D721Med (cell line): ENCODE measurements around the gene DNAJC7.

Experiments
- DNase-seq: peaks from one replicate; pipeline ENCODE4 v3.0.0; 2011; ENCODE audit warnings: low spot score; ENCODE audit not compliant: insufficient read length
- FAIRE-seq: peaks from 2 replicates; lab custom pipeline; 2011; peaks lifted over from hg19 to GRCh38; lab: Jason Lieb, UNC
- TF ChIP-seq, protein P1 (sequence below): IDR thresholded peaks from 2 replicates; pipeline ENCODE4 v1.5.1; 2012; ENCODE audit warnings: mild to moderate bottlenecking, control low read depth; ENCODE audit not compliant: insufficient read depth; ENCODE audit errors: missing control alignments

The DNAJC7 gene

DNA sequence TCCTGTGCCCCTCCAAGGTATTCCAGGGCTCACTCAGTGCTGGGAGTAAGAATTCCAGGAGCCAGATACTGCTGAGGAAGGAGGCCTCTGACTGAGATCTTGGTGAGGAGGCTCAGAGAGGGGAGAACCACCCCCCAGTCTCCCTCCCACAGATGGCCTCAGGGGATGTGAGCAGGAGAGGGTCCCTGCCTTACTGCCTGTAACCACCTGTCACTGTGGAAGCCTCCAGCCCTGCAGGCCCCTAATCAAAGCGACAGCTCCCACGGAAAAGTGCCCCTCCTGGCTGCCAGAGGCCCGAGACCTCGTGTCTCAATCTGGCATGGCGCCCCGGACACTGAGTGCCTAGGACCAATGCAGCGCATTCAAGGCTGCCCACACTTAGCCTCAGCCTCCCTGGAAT lies 40.8 kb upstream of the DNAJC7 start:
- TF ChIP-seq, protein P1, sequence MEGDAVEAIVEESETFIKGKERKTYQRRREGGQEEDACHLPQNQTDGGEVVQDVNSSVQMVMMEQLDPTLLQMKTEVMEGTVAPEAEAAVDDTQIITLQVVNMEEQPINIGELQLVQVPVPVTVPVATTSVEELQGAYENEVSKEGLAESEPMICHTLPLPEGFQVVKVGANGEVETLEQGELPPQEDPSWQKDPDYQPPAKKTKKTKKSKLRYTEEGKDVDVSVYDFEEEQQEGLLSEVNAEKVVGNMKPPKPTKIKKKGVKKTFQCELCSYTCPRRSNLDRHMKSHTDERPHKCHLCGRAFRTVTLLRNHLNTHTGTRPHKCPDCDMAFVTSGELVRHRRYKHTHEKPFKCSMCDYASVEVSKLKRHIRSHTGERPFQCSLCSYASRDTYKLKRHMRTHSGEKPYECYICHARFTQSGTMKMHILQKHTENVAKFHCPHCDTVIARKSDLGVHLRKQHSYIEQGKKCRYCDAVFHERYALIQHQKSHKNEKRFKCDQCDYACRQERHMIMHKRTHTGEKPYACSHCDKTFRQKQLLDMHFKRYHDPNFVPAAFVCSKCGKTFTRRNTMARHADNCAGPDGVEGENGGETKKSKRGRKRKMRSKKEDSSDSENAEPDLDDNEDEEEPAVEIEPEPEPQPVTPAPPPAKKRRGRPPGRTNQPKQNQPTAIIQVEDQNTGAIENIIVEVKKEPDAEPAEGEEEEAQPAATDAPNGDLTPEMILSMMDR: no peak
- no peak for FAIRE-seq

DNA sequence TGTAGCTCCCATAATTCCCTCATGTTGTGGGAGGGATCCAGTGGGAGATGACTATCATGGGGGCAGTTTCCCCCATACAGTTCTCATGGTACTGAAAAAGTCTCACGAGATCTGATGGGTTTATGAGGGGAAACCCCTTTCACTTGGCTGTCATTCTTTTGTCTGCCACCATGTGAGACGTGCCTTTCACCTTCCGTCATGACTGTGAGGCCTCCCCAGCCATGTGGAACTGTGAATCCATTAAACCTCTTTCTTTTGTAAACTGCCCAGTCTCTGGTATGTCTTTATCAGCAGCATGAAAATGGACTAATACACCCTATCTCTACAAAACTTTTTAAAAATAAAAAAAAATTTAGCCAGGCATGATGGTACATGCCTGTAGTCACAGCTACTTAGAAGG lies 39.4 kb upstream of the DNAJC7 start:
- FAIRE-seq (no peak), DNase-seq (no peak)

More for the DNA sequence above, 40.8 kb upstream of the DNAJC7 start:
- no peak for DNase-seq

GRCh38 chr17:42055496-42055895 lies 38.3 kb upstream of the DNAJC7 start:
- TF ChIP-seq, protein P1: no peak
- DNase-seq (no peak), FAIRE-seq (no peak)

More for the DNA sequence above, 39.4 kb upstream of the DNAJC7 start:
- TF ChIP-seq, protein P1: no peak

GRCh38 chr17:42055027-42055426 lies 37.8 kb upstream of the DNAJC7 start:
- TF ChIP-seq, protein P1: no peak
- FAIRE-seq: no peak
- DNase-seq: no peak

- TF ChIP-seq, protein P1: no peak
- FAIRE-seq (no peak), DNase-seq (no peak)
Observed at GRCh38 chr17:42053731-42054500, 36.7 kb upstream of the DNAJC7 start.

GRCh38 chr17:42052346-42052877 lies 35.2 kb upstream of the DNAJC7 start:
- no peak for FAIRE-seq
- TF ChIP-seq, protein P1: no peak
- DNase-seq: no peak

DNA sequence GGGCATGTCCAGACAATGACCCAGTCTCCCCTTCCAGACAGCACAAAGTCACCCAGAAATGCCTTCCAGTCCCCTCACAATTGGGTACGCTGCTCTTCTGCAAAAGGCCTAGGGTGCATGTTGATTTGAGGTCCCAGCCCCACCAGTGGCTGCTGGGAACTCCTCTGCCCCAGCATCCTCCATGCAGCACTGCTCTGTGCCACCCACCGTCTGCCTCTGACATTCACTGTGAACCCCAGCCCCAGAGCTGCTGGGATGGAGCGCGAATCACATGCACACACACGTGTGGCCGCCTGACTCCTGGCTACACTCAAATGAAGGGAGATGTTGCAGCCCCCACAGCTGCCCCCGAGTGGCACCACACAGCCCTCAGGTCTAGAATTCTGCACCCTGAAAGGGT lies 34.4 kb upstream of the DNAJC7 start:
- FAIRE-seq: no peak
- TF ChIP-seq, protein P1: no peak
- DNase-seq: no peak
